GM12891 (cell line): ENCODE results near the gene VPS35L.

ENCODE experiments used
- DNase-seq: peaks from one replicate; pipeline ENCODE4 v3.0.0; 2011; ENCODE audit warnings: low spot score; ENCODE audit not compliant: insufficient read length
- FAIRE-seq: peaks from 2 replicates; lab custom pipeline; 2011; peaks lifted over from hg19 to GRCh38; lab: Jason Lieb, UNC
- PAX5 ChIP-seq: IDR thresholded peaks from 2 replicates; pipeline ENCODE4 v1.6.1; 2011; ENCODE audit warnings: low read length, moderate library complexity, mild to moderate bottlenecking; ENCODE audit not compliant: insufficient read depth, severe bottlenecking
- POLR2A ChIP-seq: IDR thresholded peaks from 2 replicates; pipeline ENCODE4 v1.6.1; 2011; ENCODE audit warnings: low read depth, low read length, control low read depth
- POLR2AphosphoS5 ChIP-seq: IDR thresholded peaks from 2 replicates; pipeline ENCODE4 v1.6.1; 2011; ENCODE audit warnings: low read depth, low read length, control low read depth
- POU2F2 ChIP-seq: IDR thresholded peaks from 2 replicates; pipeline ENCODE4 v1.6.1; 2011; ENCODE audit warnings: low read depth, mild to moderate bottlenecking, control low read depth, low read length, moderate library complexity
- SPI1 ChIP-seq: IDR thresholded peaks from 2 replicates; pipeline ENCODE4 v1.6.1; 2011; ENCODE audit warnings: low read depth, low read length, control low read depth
- TAF1 ChIP-seq: IDR thresholded peaks from 2 replicates; pipeline ENCODE4 v1.6.1; 2011; ENCODE audit warnings: low read depth, low read length, control low read depth

VPS35L gene

GRCh38 chr16:19737306-19738038, 182.0 kb downstream of the VPS35L start:
- DNase-seq (no peak), FAIRE-seq (no peak)
- no peak for TF ChIP-seq SPI1
- TF ChIP-seq TAF1, result no peak
- TF ChIP-seq PAX5, result no peak
- no peak for TF ChIP-seq POLR2A
- no peak for TF ChIP-seq POU2F2
- TF ChIP-seq POLR2AphosphoS5, result no peak

- no peak for TF ChIP-seq TAF1
- TF ChIP-seq SPI1, result no peak
- TF ChIP-seq POU2F2, result no peak
- TF ChIP-seq POLR2AphosphoS5, result no peak
- TF ChIP-seq PAX5, result no peak
- TF ChIP-seq POLR2A, result no peak
- DNase-seq (no peak), FAIRE-seq (no peak)
Observed at GRCh38 chr16:19741354-19741753, 185.9 kb downstream of the VPS35L start.

- FAIRE-seq (no peak), DNase-seq (no peak)
- TF ChIP-seq POU2F2, result no peak
- TF ChIP-seq POLR2AphosphoS5, result no peak
- no peak for TF ChIP-seq TAF1
- no peak for TF ChIP-seq SPI1
- TF ChIP-seq PAX5, result no peak
Observed at GRCh38 chr16:19743816-19744159, 188.3 kb downstream of the VPS35L start.

GRCh38 chr16:19744670-19745069, 189.2 kb downstream of the VPS35L start:
- DNase-seq (no peak), FAIRE-seq (no peak)
- TF ChIP-seq POLR2A (no peak), POLR2AphosphoS5 (no peak), TAF1 (no peak), POU2F2 (no peak), PAX5 (no peak), SPI1 (no peak)

GRCh38 chr16:19745286-19746010, 189.9 kb downstream of the VPS35L start:
- TF ChIP-seq POLR2A, result no peak
- no peak for DNase-seq
- no peak for FAIRE-seq

GRCh38 chr16:19746561-19746960, 191.1 kb downstream of the VPS35L start:
- FAIRE-seq, result no peak
- no peak for DNase-seq
- TF ChIP-seq POLR2AphosphoS5 (no peak), POU2F2 (no peak), SPI1 (no peak), POLR2A (no peak), PAX5 (no peak), TAF1 (no peak)

GRCh38 chr16:19748389-19749168, 193.1 kb downstream of the VPS35L start:
- DNase-seq, result no peak
- TF ChIP-seq PAX5, result no peak
- FAIRE-seq, result no peak

GRCh38 chr16:19749571-19750080, 194.1 kb downstream of the VPS35L start:
- no peak for DNase-seq
- no peak for TF ChIP-seq POU2F2
- no peak for TF ChIP-seq PAX5
- TF ChIP-seq POLR2A, result no peak
- no peak for TF ChIP-seq POLR2AphosphoS5
- no peak for TF ChIP-seq SPI1
- TF ChIP-seq TAF1, result no peak
- FAIRE-seq, result no peak
